H1 (cell line): ENCODE data around the gene PABPN1. TPM values are rescaled to one million over a fixed set of nuclear protein-coding genes. Genes with fewer than 3 reads are reported as not detected.
"Not testable (repeated sequence)": the region's sequence is repeated elsewhere in the genome, so short reads cannot be mapped to it uniquely, and the experiment has no call there.

ENCODE experiments used
- CTCF ChIA-PET: fragments of 300-600 bp; sonication (Branson Sonifier 250); formaldehyde crosslinking; loops from one replicate; lab custom pipeline; 2021; ENCODE audit not compliant: partially characterized antibody; lab: Charles Lee
- POLR2A ChIA-PET: fragments of 300-600 bp; sonication (Branson Sonifier 250); formaldehyde crosslinking; loops from one replicate; lab custom pipeline; 2021; ENCODE audit warnings: inconsistent platforms; ENCODE audit not compliant: partially characterized antibody; lab: Charles Lee
- DNase-seq, 2 experiments: peaks; one replicate each; pipeline versions ENCODE4 v3.0.0 to v3.0.0-alpha.2; 2010 to 2022; ENCODE audit warnings: low spot score in 2 of 2, low read depth in 1 of 2, mixed read lengths in 1 of 2
- FAIRE-seq: peaks from 2 replicates; lab custom pipeline; 2011; peaks lifted over from hg19 to GRCh38; lab: Jason Lieb, UNC
- H2AFZ ChIP-seq: 2 replicates; pipeline ENCODE4 v1.8.1; 2012; ENCODE audit warnings: low read length, inconsistent platforms
- H2AK5ac ChIP-seq: 2 replicates; pipeline ENCODE4 v1.6.1; 2013; ENCODE audit warnings: low read depth, low read length
- H2BK120ac ChIP-seq: replicated peaks from 2 replicates; pipeline ENCODE3; 2013; ENCODE audit warnings: low read depth, low read length, inconsistent platforms
- H2BK12ac ChIP-seq: 2 replicates; pipeline ENCODE4 v1.6.1; 2013; ENCODE audit warnings: low read depth, low read length
- H2BK15ac ChIP-seq: 2 replicates; pipeline ENCODE4 v1.6.1; 2013; ENCODE audit warnings: low read length
- H2BK20ac ChIP-seq: 2 replicates; pipeline ENCODE4 v1.6.1; 2013; ENCODE audit warnings: low read length
- H2BK5ac ChIP-seq: 2 replicates; pipeline ENCODE4 v1.6.1; 2013; ENCODE audit warnings: low read depth, low read length
- H3K14ac ChIP-seq: 2 replicates; pipeline ENCODE4 v1.6.1; 2013; ENCODE audit warnings: inconsistent platforms; ENCODE audit not compliant: insufficient read length
- H3K18ac ChIP-seq: 2 replicates; pipeline ENCODE4 v1.6.1; 2013; ENCODE audit warnings: low read length; ENCODE audit errors: extremely low read depth
- H3K23ac ChIP-seq: 2 replicates; pipeline ENCODE4 v1.6.1; 2013; ENCODE audit warnings: inconsistent platforms; ENCODE audit not compliant: insufficient read length
- H3K23me2 ChIP-seq: 2 replicates; pipeline ENCODE4 v1.6.1; 2013; ENCODE audit warnings: low read depth, low read length
- H3K27ac ChIP-seq: 2 replicates; pipeline ENCODE4 v1.6.1; 2011; ENCODE audit warnings: low read depth, low read length, inconsistent platforms
- H3K27me3 ChIP-seq, 4 experiments: replicated peaks in 1 of 4; 1 replicate in 1 of 4; 2 replicates in 3 of 4; pipeline versions ENCODE4 v1.6.1 to v1.8.1; 2011 to 2013; ENCODE audit warnings: low read length in 3 of 4, mild to moderate bottlenecking in 3 of 4, inconsistent platforms in 2 of 4, mixed read lengths in 2 of 4, moderate library complexity in 1 of 4; ENCODE audit not compliant: control insufficient read depth in 3 of 4, insufficient read depth in 3 of 4; ENCODE audit errors: extremely low read depth in 1 of 4
- H3K36me3 ChIP-seq, 4 experiments: 2 replicates each; pipeline versions ENCODE4 v1.6.1 to v1.8.1; 2011 to 2013; ENCODE audit warnings: mild to moderate bottlenecking in 4 of 4, low read length in 3 of 4, moderate library complexity in 2 of 4, control low read depth in 1 of 4, inconsistent platforms in 1 of 4; ENCODE audit not compliant: insufficient read depth in 4 of 4, control insufficient read depth in 2 of 4
- H3K4ac ChIP-seq: replicated peaks from 2 replicates; pipeline ENCODE3; 2013; ENCODE audit warnings: low read length, low read depth, mixed read lengths, inconsistent platforms; ENCODE audit not compliant: insufficient read length
- H3K4me1 ChIP-seq, 4 experiments: replicated peaks in 1 of 4; 1 replicate in 1 of 4; 2 replicates in 3 of 4; pipeline versions ENCODE4 v1.6.1 to v1.8.1; 2011 to 2013; ENCODE audit warnings: low read length in 3 of 4, inconsistent platforms in 2 of 4, mixed read lengths in 1 of 4; ENCODE audit not compliant: insufficient read depth in 4 of 4, control insufficient read depth in 3 of 4
- H3K4me2 ChIP-seq, 2 experiments: 2 replicates each; pipeline versions ENCODE4 v1.6.1 to v1.8.1; 2011 to 2013; ENCODE audit warnings: low read depth in 2 of 2, low read length in 2 of 2, control low read depth in 1 of 2, inconsistent platforms in 1 of 2, mild to moderate bottlenecking in 1 of 2; ENCODE audit not compliant: insufficient read depth in 1 of 2
- H3K4me3 ChIP-seq, 4 experiments: fragments of 200-600, 300-600 bp in 1 of 4; sonication (generic), shearing (Covaris generic), sonication (Bioruptor Twin) in 1 of 4; 2 replicates each; pipeline versions ENCODE4 v1.5.1 to v1.8.1; 2011 to 2016; ENCODE audit warnings: low read length in 4 of 4, low read depth in 3 of 4, control low read depth in 2 of 4, inconsistent platforms in 2 of 4, mild to moderate bottlenecking in 2 of 4, mixed read lengths in 1 of 4, moderate library complexity in 1 of 4; ENCODE audit not compliant: insufficient read depth in 2 of 4; ENCODE audit errors: extremely low read depth in 1 of 4
- H3K56ac ChIP-seq: replicated peaks from 2 replicates; pipeline ENCODE3; 2013; ENCODE audit warnings: low read depth, mild to moderate bottlenecking, mixed read lengths, low read length, inconsistent platforms; ENCODE audit not compliant: insufficient read length
- H3K79me1 ChIP-seq: 2 replicates; pipeline ENCODE4 v1.6.1; 2013; ENCODE audit warnings: low read depth, low read length, control low read depth
- H3K79me2 ChIP-seq, 2 experiments: 2 replicates each; pipeline versions ENCODE4 v1.6.1 to v1.8.1; 2012 to 2013; ENCODE audit warnings: low read length in 2 of 2, mild to moderate bottlenecking in 2 of 2, inconsistent platforms in 1 of 2; ENCODE audit not compliant: insufficient read depth in 2 of 2, control insufficient read depth in 1 of 2
- H3K9ac ChIP-seq, 4 experiments: replicated peaks in 1 of 4; 1 replicate in 1 of 4; 2 replicates in 3 of 4; pipeline versions ENCODE4 v1.6.1 to v1.8.1; 2011 to 2013; ENCODE audit warnings: low read depth in 3 of 4, low read length in 3 of 4, control low read depth in 2 of 4, mild to moderate bottlenecking in 2 of 4, moderate library complexity in 2 of 4, inconsistent platforms in 1 of 4; ENCODE audit errors: extremely low read depth in 1 of 4
- H3K9me3 ChIP-seq, 2 experiments: 2 replicates each; pipeline versions ENCODE4 v1.6.1 to v1.8.1; 2012 to 2013; ENCODE audit warnings: mild to moderate bottlenecking in 2 of 2, moderate library complexity in 2 of 2, control low read depth in 1 of 2, inconsistent platforms in 1 of 2, low read depth in 1 of 2, low read length in 1 of 2, mixed read lengths in 1 of 2; ENCODE audit not compliant: insufficient read depth in 2 of 2
- H4K20me1 ChIP-seq, 2 experiments: replicated peaks in 1 of 2; 2 replicates each; pipeline versions ENCODE3 to v1.8.1; 2011 to 2013; ENCODE audit warnings: inconsistent platforms in 2 of 2, low read length in 2 of 2, mild to moderate bottlenecking in 1 of 2; ENCODE audit not compliant: insufficient read depth in 2 of 2, control insufficient read depth in 1 of 2
- H4K5ac ChIP-seq: 2 replicates; pipeline ENCODE4 v1.6.1; 2013; ENCODE audit warnings: low read length, low read depth, mixed read lengths, inconsistent platforms; ENCODE audit not compliant: insufficient read length
- H4K8ac ChIP-seq: 2 replicates; pipeline ENCODE4 v1.8.0; 2013; ENCODE audit warnings: mild to moderate bottlenecking, moderate library complexity, low read length, inconsistent platforms; ENCODE audit not compliant: insufficient read depth; ENCODE audit errors: extremely low read depth
- H4K91ac ChIP-seq: replicated peaks from 2 replicates; pipeline ENCODE3; 2013; ENCODE audit warnings: low read length, mixed read lengths, inconsistent platforms; ENCODE audit not compliant: insufficient read length
- EP300 ChIP-seq, 2 experiments: IDR thresholded peaks; 1 replicate in 1 of 2; 2 replicates in 1 of 2; pipeline ENCODE4 v1.6.1; 2011 to 2012; ENCODE audit warnings: low read depth in 2 of 2, low read length in 2 of 2, mild to moderate bottlenecking in 2 of 2, borderline replicate concordance in 1 of 2, inconsistent platforms in 1 of 2, moderate library complexity in 1 of 2
- HDAC2 ChIP-seq, 2 experiments: fragments of 300-600 bp in 1 of 2; sonication (generic) in 1 of 2; IDR thresholded peaks; 2 replicates each; pipeline ENCODE4 v1.6.1; 2011 to 2012; ENCODE audit warnings: low read depth in 2 of 2, low read length in 2 of 2, mild to moderate bottlenecking in 2 of 2, moderate library complexity in 2 of 2, borderline replicate concordance in 1 of 2, inconsistent platforms in 1 of 2
- KDM5A ChIP-seq: fragments of 200-600 bp; IDR thresholded peaks from 2 replicates; pipeline ENCODE4 v1.7.1; 2012; ENCODE audit warnings: mild to moderate bottlenecking, low read length, inconsistent platforms, mixed read lengths
- MAFK ChIP-seq: IDR thresholded peaks from 2 replicates; pipeline ENCODE4 v1.6.1; 2012; ENCODE audit warnings: low read depth, mild to moderate bottlenecking, improper control_type of control experiment, low read length
- WGBS, 2 experiments: shearing (Covaris generic) in 1 of 2; methylation state at CpG; one replicate each; pipeline versions ENCODE4 v1.1.6 to v1.1.7; 2013 to 2015; ENCODE audit warnings: low lambda C conversion rate in 2 of 2, mixed read lengths in 2 of 2, inconsistent platforms in 1 of 2, low coverage in 1 of 2, missing lambda C conversion rate in 1 of 2; ENCODE audit not compliant: insufficient replicate concordance in 2 of 2, insufficient coverage in 1 of 2, insufficient read length in 1 of 2; ENCODE audit errors: extremely low coverage in 1 of 2, missing lambda C conversion rate in 1 of 2; 5-methylcytosine and 5-hydroxymethylcytosine counted together
- polyA plus RNA-seq, 7 experiments: library from polyadenylated mRNA; depleted of rRNA in 3 of 7; stranded (reverse) in 5 of 7; unstranded in 2 of 7; fragments of >200 nt in 5 of 7; fragments of 200-250 nt in 2 of 7; gene quantifications; 1 replicate in 5 of 7; 2 replicates in 1 of 7; 4 replicates in 1 of 7; pipeline versions ENCODE4 v1.2.1 to v1.2.3, GENCODE V29; 2011 to 2013; ENCODE audit warnings: missing spikeins in 2 of 7, mixed read lengths in 2 of 7
- total RNA-seq: library from RNA; stranded (reverse); fragmentation: NEBNext Ultra II Directional; extraction: Animal tissue kit (Norgen Biotek cat#: 25700); gene quantifications from 2 replicates; pipeline ENCODE4 v1.2.1, GENCODE V29; 2021
- TF ChIP-seq, protein P1 (sequence below): IDR thresholded peaks from 2 replicates; pipeline ENCODE4 v1.6.1; 2011; ENCODE audit warnings: low read depth, mild to moderate bottlenecking, low read length; ENCODE audit not compliant: insufficient read depth

The PABPN1 gene
- total and polyA plus RNA-seq, 2 of the 8 experiments (the other 6 are each of a cell fraction or from before 2014, with no cell fraction given) = 300 to 331 TPM

GRCh38 chr14:23277189-23277588 is 44.1 kb upstream of the PABPN1 start (continued):
- no peak for TF ChIP-seq HDAC2 (IDR thresholded peaks at IDR 0.05; ENCODE audit: borderline replicate concordance in 1 of 2, low read depth in 2 of 2, low read length in 2 of 2)
- TF ChIP-seq, protein P1, sequence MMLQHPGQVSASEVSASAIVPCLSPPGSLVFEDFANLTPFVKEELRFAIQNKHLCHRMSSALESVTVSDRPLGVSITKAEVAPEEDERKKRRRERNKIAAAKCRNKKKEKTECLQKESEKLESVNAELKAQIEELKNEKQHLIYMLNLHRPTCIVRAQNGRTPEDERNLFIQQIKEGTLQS = no peak
- TF ChIP-seq EP300 (IDR thresholded peaks at IDR 0.05; ENCODE audit: borderline replicate concordance in 1 of 2, low read depth in 2 of 2, low read length in 2 of 2) = no peak
- TF ChIP-seq KDM5A = no peak
- no peak for TF ChIP-seq MAFK

- not testable (repeated sequence) for H3K36me3 ChIP-seq, H4K91ac ChIP-seq, H3K18ac ChIP-seq, H3K79me1 ChIP-seq, H3K14ac ChIP-seq, H3K23ac ChIP-seq, H3K4me1 ChIP-seq, H2BK15ac ChIP-seq, DNase-seq, H3K23me2 ChIP-seq, H2BK120ac ChIP-seq, H4K5ac ChIP-seq, H4K8ac ChIP-seq, H2BK12ac ChIP-seq, H2AFZ ChIP-seq, H3K4me2 ChIP-seq, H3K4me3 ChIP-seq, H2BK5ac ChIP-seq, H2BK20ac ChIP-seq, FAIRE-seq, H3K56ac ChIP-seq, H2AK5ac ChIP-seq, H4K20me1 ChIP-seq, H3K9me3 ChIP-seq, H3K79me2 ChIP-seq, H3K4ac ChIP-seq, H3K27ac ChIP-seq, H3K9ac ChIP-seq
- CTCF ChIA-PET = interaction anchor here (0.7 to 4.9 kb wide), 7 partner anchors 10 to 157 kb away, joined by 3 to 42 read pairs (median 4); no protein-coding TSS in a partner anchor
- POLR2A ChIA-PET = interaction anchor here (0.7 to 2.2 kb wide), 4 partner anchors 9 to 37 kb away, joined by 3 to 11 read pairs (median 4); partner anchors contain the start of gene PPP1R3E
- H3K27me3 ChIP-seq = peaks cover 0 to 10% (median 4%) of the 10 kb centered on the region in 4 experiments; a peak in 4 of 7 replicates
- WGBS, 2 experiments = 95% methylated on average over 6 of the region's 6 CpGs; no CpG with 5 or more reads in 1 of the 2 experiments
Observed at GRCh38 chr14:23277928-23278327, 43.3 kb upstream of the PABPN1 start.
